ENCODE data around the gene MINK1.

The MINK1 gene

GRCh38 chr17:4908301-4908700 is 75.2 kb downstream of the MINK1 start:
- H3K27ac ChIP-seq (replicated peaks): no peak overlapping the region
- TF ChIP-seq CTCF (IDR thresholded peaks at IDR 0.05; ENCODE audit: insufficient read depth, low read length) (no peak), POLR2AphosphoS5 (IDR thresholded peaks at IDR 0.05; ENCODE audit: low read depth) (no peak), GABPA (IDR thresholded peaks at IDR 0.05; ENCODE audit: low read depth) (no peak), SPI1 (IDR thresholded peaks at IDR 0.05; ENCODE audit: borderline replicate concordance, low read depth) (no peak), REST (IDR thresholded peaks at IDR 0.05; ENCODE audit: insufficient replicate concordance, low read depth) (no peak)
- no peak for DNase-seq (ENCODE audit: low read depth in 1 of 2, low spot score in 1 of 2)
- H3K27me3 ChIP-seq (ENCODE audit: insufficient read depth, poor library complexity, severe bottlenecking): no peaks in the 10 kb centered on the region
- no peak overlapping the region for H3K4me3 ChIP-seq (replicated peaks; ENCODE audit: insufficient read depth, low read length)

- H3K27ac ChIP-seq (replicated peaks): no peak overlapping the region
- no peaks in the 10 kb centered on the region for H3K27me3 ChIP-seq (ENCODE audit: insufficient read depth, poor library complexity, severe bottlenecking)
- peak; percentile 50 to 85 for DNase-seq (ENCODE audit: low read depth in 1 of 2, low spot score in 1 of 2)
- no peak for TF ChIP-seq SPI1 (IDR thresholded peaks at IDR 0.05; ENCODE audit: borderline replicate concordance, low read depth)
- peak; percentile 54 for TF ChIP-seq CTCF (IDR thresholded peaks at IDR 0.05; ENCODE audit: insufficient read depth, low read length)
- no peak for TF ChIP-seq REST (IDR thresholded peaks at IDR 0.05; ENCODE audit: insufficient replicate concordance, low read depth)
- no peak for TF ChIP-seq POLR2AphosphoS5 (IDR thresholded peaks at IDR 0.05; ENCODE audit: low read depth)
- no peak overlapping the region for H3K4me3 ChIP-seq (replicated peaks; ENCODE audit: insufficient read depth, low read length)
Observed at GRCh38 chr17:4908711-4909496, 75.8 kb downstream of the MINK1 start.

DNA sequence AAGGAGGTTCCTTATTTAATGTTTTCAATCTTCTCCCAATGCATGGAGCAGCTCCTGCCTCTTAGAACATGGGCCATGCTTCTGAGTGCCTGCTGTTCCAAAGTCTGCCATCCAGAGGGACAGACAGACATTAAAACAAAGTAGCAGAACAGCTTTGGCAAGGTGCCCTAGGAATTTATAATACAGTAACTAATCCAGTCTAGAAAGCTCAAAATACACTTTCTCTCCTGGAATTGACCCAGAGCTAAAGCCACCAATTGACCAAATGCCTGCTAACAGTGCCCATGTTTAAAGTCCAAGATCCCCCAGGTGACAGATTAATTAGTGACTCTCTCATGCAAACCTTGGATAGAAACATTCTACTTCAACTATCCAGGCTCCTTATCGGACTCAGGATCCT is 80.9 kb downstream of the MINK1 start:
- DNase-seq (ENCODE audit: low read depth in 1 of 2, low spot score in 1 of 2): no peak

More for the DNA sequence above, 80.9 kb downstream of the MINK1 start:
- Histone ChIP-seq H3K4me3 (replicated peaks; ENCODE audit: insufficient read depth, low read length) (no peak overlapping the region), H3K27me3 (ENCODE audit: insufficient read depth, poor library complexity, severe bottlenecking) (no peaks in the 10 kb centered on the region), H3K27ac (replicated peaks) (no peak overlapping the region)
- TF ChIP-seq GABPA (IDR thresholded peaks at IDR 0.05; ENCODE audit: low read depth) (no peak), REST (IDR thresholded peaks at IDR 0.05; ENCODE audit: insufficient replicate concordance, low read depth) (no peak), SPI1 (IDR thresholded peaks at IDR 0.05; ENCODE audit: borderline replicate concordance, low read depth) (no peak), CTCF (IDR thresholded peaks at IDR 0.05; ENCODE audit: insufficient read depth, low read length) (no peak), POLR2AphosphoS5 (IDR thresholded peaks at IDR 0.05; ENCODE audit: low read depth) (no peak)
